HepG2 (cell line): ENCODE measurements around the gene AFG1L. TPM values are rescaled to one million over a fixed set of nuclear protein-coding genes. Genes with fewer than 3 reads are reported as not detected.

ENCODE experiments used
- ARID4A ChIP-seq: sonication (generic); formaldehyde crosslinking; IDR thresholded peaks from 2 replicates; pipeline ENCODE4 v1.5.0; 2020; ENCODE audit warnings: mild to moderate bottlenecking, missing genetic modification reagents, borderline replicate concordance
- BHLHE40 ChIP-seq: IDR thresholded peaks from 2 replicates; pipeline ENCODE4 v1.6.1; 2011; ENCODE audit warnings: low read length, improper control_type of control experiment
- HOXA3 ChIP-seq: sonication (generic); formaldehyde crosslinking; IDR thresholded peaks from 2 replicates; pipeline ENCODE4 v1.5.0; 2020; ENCODE audit warnings: missing genetic modification reagents
- MIXL1 ChIP-seq: IDR thresholded peaks from 2 replicates; pipeline ENCODE4 v1.6.1; 2016
- NKX3-1 ChIP-seq: sonication (generic); formaldehyde crosslinking; IDR thresholded peaks from 2 replicates; pipeline ENCODE4 v1.5.0; 2020; ENCODE audit warnings: missing genetic modification reagents
- TBP ChIP-seq: sonication (generic); formaldehyde crosslinking; IDR thresholded peaks from 2 replicates; pipeline ENCODE4 v1.5.0; 2020; ENCODE audit warnings: missing genetic modification reagents
- ZFP41 ChIP-seq: sonication (generic); formaldehyde crosslinking; IDR thresholded peaks from 2 replicates; pipeline ENCODE4 v1.4.0; 2020; ENCODE audit warnings: mild to moderate bottlenecking, missing genetic modification reagents, borderline replicate concordance
- ZFP62 ChIP-seq: sonication (generic); formaldehyde crosslinking; IDR thresholded peaks from 2 replicates; pipeline ENCODE4 v1.4.0; 2020; ENCODE audit warnings: missing genetic modification reagents
- ZNF512B ChIP-seq: sonication (generic); formaldehyde crosslinking; IDR thresholded peaks from 2 replicates; pipeline ENCODE4 v1.5.1; 2020; ENCODE audit warnings: missing genetic modification reagents, mild to moderate bottlenecking, borderline replicate concordance
- polyA plus RNA-seq, 8 experiments: library from polyadenylated mRNA; depleted of rRNA in 3 of 8; stranded (reverse) in 7 of 8; unstranded in 1 of 8; fragments of >200 nt; fragmentation: Illumina TruSeq in 4 of 8; extraction: Trizol in 4 of 8; gene quantifications; 2 replicates each; pipeline versions ENCODE4 v1.2.1 to v1.2.3, GENCODE V29; 2011 to 2016; ENCODE audit warnings: low read depth in 4 of 8, missing spikeins in 1 of 8, mixed read lengths in 1 of 8; ENCODE audit not compliant: insufficient read depth in 1 of 8
- total RNA-seq, 5 experiments: library from RNA; depleted of rRNA; stranded (reverse); fragments of >200 nt; fragmentation: Illumina TruSeq; extraction: Trizol; gene quantifications; 2 replicates each; pipeline ENCODE4 v1.2.3, GENCODE V29; 2016; ENCODE audit warnings: low read depth in 1 of 5
- TF ChIP-seq, protein P1 (sequence below), 2 experiments: sonication (generic) in 1 of 2; formaldehyde crosslinking in 1 of 2; IDR thresholded peaks; 2 replicates each; pipeline versions ENCODE4 v1.4.0 to v1.6.1; 2016 to 2020; ENCODE audit warnings: borderline replicate concordance in 1 of 2, low read depth in 1 of 2, mild to moderate bottlenecking in 1 of 2, missing genetic modification reagents in 1 of 2
- TF ChIP-seq, protein P2 (sequence below): sonication (generic); formaldehyde crosslinking; conservative IDR thresholded peaks from 2 replicates; pipeline ENCODE4 v1.8.0; 2022; ENCODE audit warnings: low read depth, missing genetic modification reagents

AFG1L gene
- total and polyA plus RNA-seq, 2 of the 13 experiments (the other 11 are each of a cell fraction or from before 2014, with no cell fraction given): 3.1 to 14.0 TPM

- no peak for TF ChIP-seq ZNF512B (CRISPR knock-in tag)
- TF ChIP-seq, protein P1, sequence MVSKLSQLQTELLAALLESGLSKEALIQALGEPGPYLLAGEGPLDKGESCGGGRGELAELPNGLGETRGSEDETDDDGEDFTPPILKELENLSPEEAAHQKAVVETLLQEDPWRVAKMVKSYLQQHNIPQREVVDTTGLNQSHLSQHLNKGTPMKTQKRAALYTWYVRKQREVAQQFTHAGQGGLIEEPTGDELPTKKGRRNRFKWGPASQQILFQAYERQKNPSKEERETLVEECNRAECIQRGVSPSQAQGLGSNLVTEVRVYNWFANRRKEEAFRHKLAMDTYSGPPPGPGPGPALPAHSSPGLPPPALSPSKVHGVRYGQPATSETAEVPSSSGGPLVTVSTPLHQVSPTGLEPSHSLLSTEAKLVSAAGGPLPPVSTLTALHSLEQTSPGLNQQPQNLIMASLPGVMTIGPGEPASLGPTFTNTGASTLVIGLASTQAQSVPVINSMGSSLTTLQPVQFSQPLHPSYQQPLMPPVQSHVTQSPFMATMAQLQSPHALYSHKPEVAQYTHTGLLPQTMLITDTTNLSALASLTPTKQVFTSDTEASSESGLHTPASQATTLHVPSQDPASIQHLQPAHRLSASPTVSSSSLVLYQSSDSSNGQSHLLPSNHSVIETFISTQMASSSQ (IDR thresholded peaks at IDR 0.05; ENCODE audit: low read depth): no peak
- TF ChIP-seq, protein P1 (CRISPR knock-in tag; IDR thresholded peaks at IDR 0.05; ENCODE audit: borderline replicate concordance): peak; percentile 28; the same call in 1 of the 2 replicates
- TF ChIP-seq ZFP41 (CRISPR knock-in tag): no peak
- TF ChIP-seq, protein P2, sequence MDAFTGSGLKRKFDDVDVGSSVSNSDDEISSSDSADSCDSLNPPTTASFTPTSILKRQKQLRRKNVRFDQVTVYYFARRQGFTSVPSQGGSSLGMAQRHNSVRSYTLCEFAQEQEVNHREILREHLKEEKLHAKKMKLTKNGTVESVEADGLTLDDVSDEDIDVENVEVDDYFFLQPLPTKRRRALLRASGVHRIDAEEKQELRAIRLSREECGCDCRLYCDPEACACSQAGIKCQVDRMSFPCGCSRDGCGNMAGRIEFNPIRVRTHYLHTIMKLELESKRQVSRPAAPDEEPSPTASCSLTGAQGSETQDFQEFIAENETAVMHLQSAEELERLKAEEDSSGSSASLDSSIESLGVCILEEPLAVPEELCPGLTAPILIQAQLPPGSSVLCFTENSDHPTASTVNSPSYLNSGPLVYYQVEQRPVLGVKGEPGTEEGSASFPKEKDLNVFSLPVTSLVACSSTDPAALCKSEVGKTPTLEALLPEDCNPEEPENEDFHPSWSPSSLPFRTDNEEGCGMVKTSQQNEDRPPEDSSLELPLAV (CRISPR knock-in tag): no peak
- peak; percentile 87 for TF ChIP-seq HOXA3 (CRISPR knock-in tag)
- no peak for TF ChIP-seq ZFP62 (CRISPR knock-in tag)
- peak; percentile 59; the same call in 1 of the 2 replicates for TF ChIP-seq ARID4A (CRISPR knock-in tag)
- no peak for TF ChIP-seq NKX3-1
- TF ChIP-seq TBP: no peak
- TF ChIP-seq MIXL1 (CRISPR knock-in tag): no peak
- peak; percentile 87 for TF ChIP-seq BHLHE40
Measured at GRCh38 chr6:108558372-108559096, 263.7 kb downstream of the AFG1L start (continued).
